ENCODE data around the gene ZFAND3.
"Not testable (repeated sequence)": the region's sequence is repeated elsewhere in the genome, so short reads cannot be mapped to it uniquely, and the experiment has no call there.

- TF ChIP-seq CTCF, POLR2A (IDR thresholded peaks at IDR 0.05): not testable (repeated sequence)
These were observed 304.8 kb downstream of the ZFAND3 start for GRCh38 chr6:38124224-38124926.

All from adrenal gland (tissue), 5 donors.